ENCODE data around the gene PGR.

DNA sequence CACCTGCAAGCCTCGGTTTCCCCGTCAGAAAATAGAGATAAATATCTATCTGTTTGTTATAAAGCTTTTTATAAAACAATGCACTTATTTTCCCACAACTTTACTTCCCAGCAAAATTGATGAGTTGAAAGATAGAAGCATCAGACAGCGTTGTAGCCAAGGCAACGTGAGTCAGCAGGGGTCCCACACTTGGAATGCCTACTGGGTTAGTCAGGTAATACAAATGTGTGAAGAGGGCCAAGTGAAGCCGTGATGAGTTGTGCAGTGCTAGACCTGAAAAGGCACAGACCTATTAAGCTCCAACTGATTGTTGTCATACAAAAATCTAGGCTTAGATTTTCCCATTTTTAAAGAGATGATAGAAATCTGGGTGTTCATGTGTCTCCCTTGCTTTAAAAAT is 118.7 kb downstream of the PGR start:
- TF ChIP-seq, protein P1, sequence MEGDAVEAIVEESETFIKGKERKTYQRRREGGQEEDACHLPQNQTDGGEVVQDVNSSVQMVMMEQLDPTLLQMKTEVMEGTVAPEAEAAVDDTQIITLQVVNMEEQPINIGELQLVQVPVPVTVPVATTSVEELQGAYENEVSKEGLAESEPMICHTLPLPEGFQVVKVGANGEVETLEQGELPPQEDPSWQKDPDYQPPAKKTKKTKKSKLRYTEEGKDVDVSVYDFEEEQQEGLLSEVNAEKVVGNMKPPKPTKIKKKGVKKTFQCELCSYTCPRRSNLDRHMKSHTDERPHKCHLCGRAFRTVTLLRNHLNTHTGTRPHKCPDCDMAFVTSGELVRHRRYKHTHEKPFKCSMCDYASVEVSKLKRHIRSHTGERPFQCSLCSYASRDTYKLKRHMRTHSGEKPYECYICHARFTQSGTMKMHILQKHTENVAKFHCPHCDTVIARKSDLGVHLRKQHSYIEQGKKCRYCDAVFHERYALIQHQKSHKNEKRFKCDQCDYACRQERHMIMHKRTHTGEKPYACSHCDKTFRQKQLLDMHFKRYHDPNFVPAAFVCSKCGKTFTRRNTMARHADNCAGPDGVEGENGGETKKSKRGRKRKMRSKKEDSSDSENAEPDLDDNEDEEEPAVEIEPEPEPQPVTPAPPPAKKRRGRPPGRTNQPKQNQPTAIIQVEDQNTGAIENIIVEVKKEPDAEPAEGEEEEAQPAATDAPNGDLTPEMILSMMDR (IDR thresholded peaks at IDR 0.05) = no peak
- no peak for TF ChIP-seq POLR2AphosphoS5 (IDR thresholded peaks at IDR 0.05)
- no peak for TF ChIP-seq POLR2A (IDR thresholded peaks at IDR 0.05)
- TF ChIP-seq EP300 (IDR thresholded peaks at IDR 0.05) = no peak

All from suprapubic skin (tissue), 4 donors.